B cell (primary cell): ENCODE data around the gene SLC44A1. TPM values are rescaled to one million over a fixed set of nuclear protein-coding genes. Genes with fewer than 3 reads are reported as not detected.

ENCODE experiments used
- ATAC-seq: fragments of 200-7000 bp; cut with Tn5 transposase; one replicate; pipeline ENCODE4 v1.10.0; 2021; ENCODE audit warnings: low read depth, mild to moderate bottlenecking, moderate number of reproducible peaks, moderate library complexity
- CTCF ChIA-PET: fragments of 350-600 bp; sonication (Branson Sonifier 250); formaldehyde crosslinking; loops from one replicate; lab custom pipeline; 2021; ENCODE audit warnings: antibody characterized with exemption, inconsistent platforms; lab: Charles Lee
- POLR2A ChIA-PET: fragments of 350-600 bp; sonication (Branson Sonifier 250); formaldehyde crosslinking; loops from one replicate; lab custom pipeline; 2021; ENCODE audit warnings: antibody characterized with exemption; lab: Charles Lee
- DNase-seq: peaks from one replicate; pipeline ENCODE4 v3.0.0; 2013
- H2AFZ ChIP-seq: 2 replicates; pipeline ENCODE4 v1.6.1; 2012; ENCODE audit warnings: mild to moderate bottlenecking, low read depth, low read length; ENCODE audit not compliant: insufficient read depth, poor library complexity, severe bottlenecking
- H3K27ac ChIP-seq, 2 donors: 1 replicate in 1 of 2; 2 replicates in 1 of 2; pipeline ENCODE4 v1.5.1; 2012 to 2013; ENCODE audit warnings: low read length in 2 of 2, mild to moderate bottlenecking in 2 of 2, moderate library complexity in 1 of 2
- H3K27me3 ChIP-seq, 4 experiments: fragments of 200-600 bp in 1 of 4; sonication (generic) in 1 of 4; replicated peaks in 1 of 4; 1 replicate in 2 of 4; 2 replicates in 2 of 4; pipeline versions ENCODE4 v1.6.1 to v1.7.0; 2013 to 2016; ENCODE audit warnings: low read length in 3 of 4, mild to moderate bottlenecking in 2 of 4, mixed read lengths in 1 of 4, moderate library complexity in 1 of 4; ENCODE audit not compliant: insufficient read depth in 4 of 4, control insufficient read depth in 3 of 4; ENCODE audit errors: control extremely low read depth in 1 of 4
- H3K36me3 ChIP-seq, 2 experiments: replicated peaks in 1 of 2; 1 replicate in 1 of 2; 2 replicates in 1 of 2; pipeline versions ENCODE4 v1.6.1 to v1.7.1; 2013; ENCODE audit warnings: low read length in 1 of 2; ENCODE audit not compliant: insufficient read depth in 2 of 2, control insufficient read depth in 1 of 2; ENCODE audit errors: control extremely low read depth in 1 of 2, extremely low read depth in 1 of 2
- H3K4me1 ChIP-seq, 2 donors: fragments of 200-600 bp in 1 of 2; sonication (generic) in 1 of 2; 1 replicate in 1 of 2; 2 replicates in 1 of 2; pipeline versions ENCODE4 v1.5.1 to v1.6.1; 2013 to 2017; ENCODE audit warnings: low read length in 2 of 2; ENCODE audit not compliant: control insufficient read depth in 2 of 2, insufficient read depth in 2 of 2
- H3K4me2 ChIP-seq: replicated peaks from 2 replicates; pipeline ENCODE3; 2012; ENCODE audit warnings: mild to moderate bottlenecking, low read depth, low read length; ENCODE audit not compliant: poor library complexity, severe bottlenecking
- H3K4me3 ChIP-seq, 5 experiments: fragments of 200-600 bp in 1 of 5; sonication (generic) in 1 of 5; 1 replicate in 3 of 5; 2 replicates in 2 of 5; pipeline versions ENCODE4 v1.5.1 to v1.7.0; 2011 to 2016; ENCODE audit warnings: low read length in 4 of 5, mild to moderate bottlenecking in 4 of 5, low read depth in 2 of 5, control low read depth in 1 of 5, moderate library complexity in 1 of 5; ENCODE audit not compliant: insufficient read depth in 1 of 5; ENCODE audit errors: control extremely low read depth in 1 of 5, extremely low read depth in 1 of 5
- H3K79me2 ChIP-seq: fragments of 200-600 bp; sonication (generic); one replicate; pipeline ENCODE4 v1.6.0; 2016; ENCODE audit warnings: low read length; ENCODE audit not compliant: control insufficient read depth, insufficient read depth
- H3K9ac ChIP-seq: fragments of 200-600 bp; sonication (generic); 2 replicates; pipeline ENCODE4 v1.6.1; 2017; ENCODE audit warnings: mild to moderate bottlenecking, low read length, moderate library complexity
- H3K9me3 ChIP-seq, 3 donors: one replicate each; pipeline versions ENCODE4 v1.6.1 to v1.7.1; 2013; ENCODE audit warnings: low read length in 2 of 3; ENCODE audit not compliant: control insufficient read depth in 2 of 3, insufficient read depth in 1 of 3; ENCODE audit errors: control extremely low read depth in 1 of 3
- H4K20me1 ChIP-seq: 2 replicates; pipeline ENCODE4 v1.6.0; 2012; ENCODE audit warnings: mild to moderate bottlenecking, low read length; ENCODE audit not compliant: insufficient read depth, control insufficient read depth, poor library complexity, severe bottlenecking
- H3K27ac Mint-ChIP-seq: one replicate; pipeline ENCODE4 v1.8.0; 2021; ENCODE audit warnings: mixed read lengths
- H3K27me3 Mint-ChIP-seq: one replicate; pipeline ENCODE4 v1.8.0; 2021; ENCODE audit warnings: mixed read lengths
- H3K4me1 Mint-ChIP-seq: one replicate; pipeline ENCODE4 v1.8.0; 2021; ENCODE audit warnings: mixed read lengths
- H3K4me3 Mint-ChIP-seq: one replicate; pipeline ENCODE4 v1.8.0; 2021; ENCODE audit warnings: mixed read lengths
- H3K9me3 Mint-ChIP-seq: one replicate; pipeline ENCODE4 v1.8.0; 2022; ENCODE audit warnings: mixed read lengths; ENCODE audit not compliant: insufficient read depth
- EZH2 ChIP-seq: IDR thresholded peaks from 2 replicates; pipeline ENCODE4 v1.6.1; 2012; ENCODE audit warnings: borderline replicate concordance, low read depth, mild to moderate bottlenecking, moderate library complexity, low read length; ENCODE audit not compliant: insufficient read depth, poor library complexity, severe bottlenecking
- WGBS: methylation state at CpG from one replicate; pipeline ENCODE4 v1.1.5; 2013; ENCODE audit warnings: missing lambda C conversion rate; ENCODE audit not compliant: insufficient coverage; 5-methylcytosine and 5-hydroxymethylcytosine counted together
- intact Hi-C: fragments of 100-400 bp; cut with micrococcal nuclease; formaldehyde crosslinking; loops from one replicate; pipeline ENCODE4 v1.10.0; 2022
- polyA plus RNA-seq: library from polyadenylated mRNA; depleted of rRNA; stranded (reverse); fragments of >200 nt; gene quantifications from 2 replicates; pipeline ENCODE4 v1.2.3, GENCODE V29; 2012
- total RNA-seq, 2 donors: library from RNA; stranded (reverse); fragments of 120-200 nt in 1 of 2; gene quantifications; 1 replicate in 1 of 2; 2 replicates in 1 of 2; pipeline versions ENCODE4 v1.2.3 to v1.2.4, GENCODE V29; 2013 to 2022
- TF ChIP-seq, protein P1 (sequence below): fragments of 200-600 bp; IDR thresholded peaks from one replicate; pipeline ENCODE4 v1.8.0; 2022; ENCODE audit warnings: antibody characterized with exemption, mild to moderate bottlenecking

Gene SLC44A1
- total and polyA plus RNA-seq, 2 donors (not counting 1 experiment from before 2014, with no cell fraction given) = 2.2 to 17.7 TPM

DNA sequence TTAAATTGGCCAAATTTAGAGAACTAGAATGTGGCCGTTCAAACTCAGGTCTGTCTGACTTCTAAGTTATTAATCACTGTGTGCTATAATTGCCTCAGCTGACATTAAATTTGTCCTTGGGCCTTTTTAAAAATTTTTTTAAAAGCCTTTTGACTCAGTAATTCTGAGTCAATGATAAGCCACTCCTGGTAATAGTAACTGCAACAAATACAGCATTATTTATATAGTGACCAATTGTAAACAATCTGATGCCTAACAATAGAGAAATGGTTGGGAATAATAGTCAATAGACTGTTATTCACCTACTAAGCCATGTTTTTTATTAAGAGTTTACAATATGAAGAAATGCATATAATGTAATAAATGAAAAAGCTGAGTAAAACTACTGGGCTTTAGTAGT is 132.4 kb downstream of the SLC44A1 start:
- Mint-ChIP-seq H3K27me3 (no peaks in the 10 kb centered on the region), H3K4me3 (no peak overlapping the region), H3K27ac (no peak overlapping the region), H3K9me3 (peaks cover 2% of the 10 kb centered on the region), H3K4me1 (no peaks in the 10 kb centered on the region)
- H3K4me3 ChIP-seq = no peak overlapping the region
- TF ChIP-seq EZH2 = no peak
- TF ChIP-seq, protein P1, sequence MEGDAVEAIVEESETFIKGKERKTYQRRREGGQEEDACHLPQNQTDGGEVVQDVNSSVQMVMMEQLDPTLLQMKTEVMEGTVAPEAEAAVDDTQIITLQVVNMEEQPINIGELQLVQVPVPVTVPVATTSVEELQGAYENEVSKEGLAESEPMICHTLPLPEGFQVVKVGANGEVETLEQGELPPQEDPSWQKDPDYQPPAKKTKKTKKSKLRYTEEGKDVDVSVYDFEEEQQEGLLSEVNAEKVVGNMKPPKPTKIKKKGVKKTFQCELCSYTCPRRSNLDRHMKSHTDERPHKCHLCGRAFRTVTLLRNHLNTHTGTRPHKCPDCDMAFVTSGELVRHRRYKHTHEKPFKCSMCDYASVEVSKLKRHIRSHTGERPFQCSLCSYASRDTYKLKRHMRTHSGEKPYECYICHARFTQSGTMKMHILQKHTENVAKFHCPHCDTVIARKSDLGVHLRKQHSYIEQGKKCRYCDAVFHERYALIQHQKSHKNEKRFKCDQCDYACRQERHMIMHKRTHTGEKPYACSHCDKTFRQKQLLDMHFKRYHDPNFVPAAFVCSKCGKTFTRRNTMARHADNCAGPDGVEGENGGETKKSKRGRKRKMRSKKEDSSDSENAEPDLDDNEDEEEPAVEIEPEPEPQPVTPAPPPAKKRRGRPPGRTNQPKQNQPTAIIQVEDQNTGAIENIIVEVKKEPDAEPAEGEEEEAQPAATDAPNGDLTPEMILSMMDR = no peak
- no peak overlapping the region for H3K27ac ChIP-seq
- no peaks in the 10 kb centered on the region for H3K27me3 ChIP-seq
- no peaks in the 10 kb centered on the region for H4K20me1 ChIP-seq
- intact Hi-C loops = no loop called here
- DNase-seq = no peak
- H2AFZ ChIP-seq = no peak overlapping the region
- H3K4me2 ChIP-seq = no peak overlapping the region
- peaks cover 0 to 3% of the 10 kb centered on the region in 2 experiments for H3K36me3 ChIP-seq
- WGBS = no CpG with 5 or more reads among the region's 1 CpG
- ATAC-seq = no peak
- no peaks in the 10 kb centered on the region for H3K9me3 ChIP-seq
- H3K4me1 ChIP-seq = no peaks in the 10 kb centered on the region
- POLR2A ChIA-PET = no interaction called here
- no peak overlapping the region for H3K9ac ChIP-seq
- no peaks in the 10 kb centered on the region for H3K79me2 ChIP-seq
- CTCF ChIA-PET = no interaction called here

DNA sequence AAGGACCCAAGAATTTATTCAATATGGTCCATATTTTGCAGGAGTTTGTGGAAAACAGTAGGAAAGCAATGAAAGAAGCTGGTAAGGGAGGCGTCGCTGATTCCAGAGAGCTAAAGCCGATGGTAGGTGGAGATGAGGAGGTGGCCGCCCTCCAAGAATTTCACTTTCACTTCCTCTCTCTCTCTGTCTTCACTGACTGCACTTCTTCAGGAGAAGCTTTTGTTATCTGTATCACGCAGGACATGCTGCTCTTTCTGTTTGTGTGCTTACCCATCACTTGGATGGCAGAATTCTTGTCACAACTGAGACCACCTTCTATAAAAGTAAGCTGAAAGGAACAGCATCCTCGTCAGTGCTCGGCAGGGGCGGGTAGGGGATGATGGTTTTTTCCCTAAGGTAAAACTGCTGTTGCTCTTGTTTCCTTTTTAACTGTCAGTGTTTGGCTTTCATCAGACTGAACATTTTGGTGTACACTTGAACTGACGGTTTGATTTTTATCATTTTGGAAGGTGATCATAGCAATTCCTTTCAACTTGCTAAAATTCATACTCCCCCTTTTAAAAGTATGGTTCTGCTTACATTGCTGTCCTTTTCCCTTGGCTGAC is 141.0 kb downstream of the SLC44A1 start:
- intact Hi-C loops = loop anchor here (10.0 kb wide), 1 partner anchor 141 kb away; the partner anchor contains the start of gene SLC44A1
- peak overlapping the region; percentile 71 for H3K4me2 ChIP-seq
- peak overlapping the region; percentile 64 for H3K9ac ChIP-seq
- POLR2A ChIA-PET = interaction anchor here (1.1 kb wide), 1 partner anchor 141 kb away, joined by 4 read pairs; the partner anchor contains the start of gene SLC44A1
- no peaks in the 10 kb centered on the region for H3K79me2 ChIP-seq
- peaks cover 16% of the 10 kb centered on the region for H3K4me1 Mint-ChIP-seq
- CTCF ChIA-PET = interaction anchor here (1.2 to 1.9 kb wide), 3 partner anchors 30 to 522 kb away, joined by 3 to 8 read pairs (median 6); partner anchors contain the start of gene SLC44A1
- H3K27me3 Mint-ChIP-seq = no peaks in the 10 kb centered on the region
- peak overlapping the region; percentile 23 to 57 (median 44) for H3K4me3 ChIP-seq
- H3K27me3 ChIP-seq = no peaks in the 10 kb centered on the region
- H3K36me3 ChIP-seq = no peaks in the 10 kb centered on the region
- H3K4me3 Mint-ChIP-seq = peak overlapping the region; percentile 85
- H3K9me3 Mint-ChIP-seq = peaks cover 2% of the 10 kb centered on the region
- 10% methylated on average over 2 of the region's 9 CpGs for WGBS
- no peaks in the 10 kb centered on the region for H4K20me1 ChIP-seq
- H3K27ac Mint-ChIP-seq = peak overlapping the region; percentile 88
- DNase-seq = peak; percentile 71
- peaks cover 8 to 13% of the 10 kb centered on the region in 2 donors for H3K4me1 ChIP-seq
- peak overlapping the region; percentile 35 to 66 for H3K27ac ChIP-seq
- ATAC-seq = peak; percentile 99
- H3K9me3 ChIP-seq = no peaks in the 10 kb centered on the region
- H2AFZ ChIP-seq = peak overlapping the region; percentile 82
- TF ChIP-seq, protein P1 = no peak
